ENCODE results near the gene ALPG.
"Not testable (repeated sequence)": the region's sequence is repeated elsewhere in the genome, so short reads cannot be mapped to it uniquely, and the experiment has no call there.

ALPG gene

DNA sequence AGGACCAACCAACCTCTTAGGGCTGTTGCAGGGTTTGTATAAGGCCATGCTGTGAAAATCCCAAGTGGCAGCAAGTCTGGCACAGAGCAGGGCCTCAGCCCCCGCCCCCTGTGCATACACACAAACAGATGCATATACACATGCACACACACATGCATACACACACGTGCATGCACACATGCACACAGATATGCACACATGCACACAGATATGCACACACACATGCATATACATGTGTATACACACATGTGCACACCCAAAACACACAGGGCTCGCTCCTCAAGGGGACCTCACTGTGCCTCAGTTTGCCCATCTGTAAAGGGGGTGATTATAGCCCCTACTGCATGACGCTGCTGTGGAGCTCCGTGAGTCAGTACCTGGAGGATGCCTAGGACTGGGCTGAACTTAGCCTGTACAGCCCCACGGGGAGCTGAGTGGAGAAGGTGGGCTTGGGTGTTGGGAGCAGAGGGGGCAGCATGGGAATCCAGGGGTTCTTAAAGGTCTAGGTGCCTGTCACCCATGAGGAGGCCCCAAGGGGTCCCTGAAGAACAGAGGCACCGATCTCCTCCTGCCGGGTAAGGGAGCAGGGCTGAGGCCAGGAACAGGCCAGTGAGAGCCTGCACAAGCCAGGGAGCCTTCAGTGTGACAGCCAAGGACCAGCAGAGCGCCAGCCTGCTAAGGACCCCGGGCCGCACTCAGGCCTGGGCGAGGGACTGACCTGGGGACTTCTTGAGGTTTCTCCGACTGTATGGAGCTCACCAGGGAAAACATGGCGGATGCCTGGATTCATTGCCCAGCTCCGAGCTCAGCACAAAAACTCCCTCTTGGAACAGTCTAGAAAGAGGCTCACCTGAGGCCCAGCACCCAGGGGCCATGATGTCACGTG lies 25.3 kb downstream of the ALPG start:
- no peak for TF ChIP-seq CTCF (IDR thresholded peaks at IDR 0.05; ENCODE audit: control extremely low read depth, extremely low read depth, low read depth, missing control alignments)
- ChIA-PET POLR2A (no interaction called here), CTCF (interaction anchor here (1.8 kb wide), 1 partner anchor 13 kb away, joined by 4 read pairs; no protein-coding TSS in a partner anchor)
- DNase-seq (ENCODE audit: extremely low spot score), result no peak

DNA sequence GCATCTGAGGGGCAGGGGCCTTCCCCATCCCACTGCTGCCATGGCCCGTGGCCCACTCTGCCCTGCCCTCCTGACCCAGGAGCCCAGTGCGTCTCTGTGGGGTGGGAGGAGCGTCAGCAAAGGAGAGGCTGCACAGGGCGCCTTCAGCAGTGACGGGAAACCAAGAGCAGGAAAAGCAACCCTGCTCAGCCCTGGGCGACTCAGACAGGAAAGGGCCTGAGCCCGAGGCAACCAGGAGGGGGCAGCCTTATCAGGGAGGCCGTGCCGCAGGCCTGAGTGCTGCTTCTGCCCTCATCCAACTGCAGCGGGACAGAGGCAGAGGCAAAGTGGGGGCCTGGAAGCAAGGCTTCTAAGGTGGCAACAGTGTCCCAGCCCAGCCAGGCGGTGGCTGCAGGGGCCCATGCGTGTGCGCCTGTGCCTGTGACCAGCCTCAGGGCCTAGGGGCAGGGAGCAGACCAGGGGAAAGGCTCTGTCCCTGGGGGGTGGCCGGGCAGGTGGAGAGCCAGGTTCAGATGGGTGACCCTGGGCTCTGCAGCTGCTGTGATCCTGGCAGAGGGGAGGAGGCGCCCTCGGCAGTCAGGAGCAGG lies 26.0 kb downstream of the ALPG start:
- POLR2A ChIA-PET, result no interaction called here
- CTCF ChIA-PET, result interaction anchor here (1.8 kb wide), 1 partner anchor 12 kb away, joined by 4 read pairs; no protein-coding TSS in a partner anchor
- DNase-seq (ENCODE audit: extremely low spot score), result no peak

DNA sequence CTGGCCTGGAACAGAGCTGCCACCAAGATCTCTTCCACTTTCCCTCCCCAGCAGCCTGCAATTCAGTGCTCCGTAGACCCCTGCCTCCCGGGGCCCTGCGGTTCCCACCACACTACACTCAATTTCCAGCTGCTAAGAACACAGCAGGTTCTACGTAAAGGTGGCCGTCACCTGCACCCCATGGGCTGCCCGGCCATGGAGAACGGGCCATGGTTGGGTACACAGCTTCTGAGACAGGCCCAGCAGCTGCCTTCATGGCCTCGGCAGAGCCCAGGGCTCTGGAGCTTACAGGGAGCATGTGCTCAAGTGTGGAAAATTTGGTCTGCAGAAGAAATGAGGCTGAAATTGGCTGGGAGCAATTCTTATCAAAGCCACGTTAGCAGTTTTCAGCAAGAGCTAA lies 27.0 kb downstream of the ALPG start:
- POLR2A ChIA-PET; DNase-seq (ENCODE audit: extremely low spot score): not testable (repeated sequence)
- CTCF ChIA-PET, result interaction anchor here (2.1 kb wide), 1 partner anchor 13 kb away, joined by 7 read pairs; no protein-coding TSS in a partner anchor

More for the DNA sequence above, 26.0 kb downstream of the ALPG start:
- TF ChIP-seq CTCF (IDR thresholded peaks at IDR 0.05; ENCODE audit: control extremely low read depth, extremely low read depth, low read depth, missing control alignments), result no peak

- TF ChIP-seq CTCF (IDR thresholded peaks at IDR 0.05; ENCODE audit: control extremely low read depth, extremely low read depth, low read depth, missing control alignments), result no peak
- ChIA-PET POLR2A (no interaction called here), CTCF (interaction anchor here (0.6 to 2.1 kb wide), 2 partner anchors 13 to 63 kb away, joined by 3 to 7 read pairs; no protein-coding TSS in a partner anchor)
- DNase-seq (ENCODE audit: extremely low spot score), result no peak
These were observed 27.4 kb downstream of the ALPG start for GRCh38 chr2:232434091-232434490.

DNA sequence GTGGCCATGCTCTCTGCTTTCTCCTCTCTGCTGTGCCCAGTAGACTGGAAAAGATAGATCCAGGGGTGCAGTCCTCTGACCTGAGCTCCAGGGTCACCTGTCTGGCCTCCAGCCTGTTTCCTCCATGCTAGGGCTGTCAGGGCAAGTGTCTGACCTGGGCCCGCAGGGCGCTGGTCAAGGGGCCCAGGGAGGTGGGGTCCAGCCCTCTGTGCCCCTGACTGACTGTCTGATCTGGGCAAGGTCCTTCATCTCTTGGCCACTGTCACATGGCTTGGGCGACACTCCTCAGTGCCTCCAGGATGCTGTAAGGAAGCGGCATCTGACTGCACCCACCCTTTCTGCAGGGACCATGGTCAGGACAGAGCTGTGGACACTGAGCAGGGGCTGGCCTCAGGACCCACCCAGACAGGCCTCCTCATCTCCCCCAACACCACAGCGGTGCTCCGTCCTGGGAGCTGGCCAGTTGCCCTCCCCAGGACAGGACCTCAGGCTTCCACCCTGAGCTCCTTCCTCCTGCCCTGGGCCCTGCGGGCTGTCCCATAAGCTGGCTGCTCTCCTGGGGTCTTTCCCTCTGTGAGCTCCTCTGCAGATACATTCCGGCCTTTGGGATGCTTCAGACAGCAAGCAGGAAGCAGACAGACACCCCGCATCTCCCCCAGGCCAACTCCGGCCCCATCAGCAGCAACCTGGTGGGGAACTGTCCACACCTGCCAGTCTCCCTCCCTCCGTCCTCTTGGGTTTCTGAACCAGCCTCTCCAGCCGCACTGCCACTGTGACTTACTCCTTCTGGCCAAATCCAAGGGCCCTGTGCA lies 28.1 kb downstream of the ALPG start:
- TF ChIP-seq CTCF (IDR thresholded peaks at IDR 0.05; ENCODE audit: control extremely low read depth, extremely low read depth, low read depth, missing control alignments), result no peak
- ChIA-PET CTCF (interaction anchor here (0.6 to 2.1 kb wide), 5 partner anchors 10 to 535 kb away, joined by 3 to 7 read pairs (median 5); no protein-coding TSS in a partner anchor), POLR2A (no interaction called here)
- no peak for DNase-seq (ENCODE audit: extremely low spot score)

GRCh38 chr2:232435375-232435648 lies 28.7 kb downstream of the ALPG start:
- POLR2A ChIA-PET, result no interaction called here
- no peak for DNase-seq (ENCODE audit: extremely low spot score)
- CTCF ChIA-PET, result interaction anchor here (1.2 to 2.1 kb wide), 4 partner anchors 9 to 535 kb away, joined by 3 to 7 read pairs (median 6); no protein-coding TSS in a partner anchor
- TF ChIP-seq CTCF (IDR thresholded peaks at IDR 0.05; ENCODE audit: control extremely low read depth, extremely low read depth, low read depth, missing control alignments), result no peak

All from GM10248 (cell line).